ENCODE measurements around the gene CAPN5. TPM values are rescaled to one million over a fixed set of nuclear protein-coding genes. Genes with fewer than 3 reads are reported as not detected.
"Not testable (repeated sequence)": the region's sequence is repeated elsewhere in the genome, so short reads cannot be mapped to it uniquely, and the experiment has no call there.

CAPN5 gene
- total and polyA plus RNA-seq, 2 experiments from 2014 or later, result 18.3 to 22.4 TPM

DNA sequence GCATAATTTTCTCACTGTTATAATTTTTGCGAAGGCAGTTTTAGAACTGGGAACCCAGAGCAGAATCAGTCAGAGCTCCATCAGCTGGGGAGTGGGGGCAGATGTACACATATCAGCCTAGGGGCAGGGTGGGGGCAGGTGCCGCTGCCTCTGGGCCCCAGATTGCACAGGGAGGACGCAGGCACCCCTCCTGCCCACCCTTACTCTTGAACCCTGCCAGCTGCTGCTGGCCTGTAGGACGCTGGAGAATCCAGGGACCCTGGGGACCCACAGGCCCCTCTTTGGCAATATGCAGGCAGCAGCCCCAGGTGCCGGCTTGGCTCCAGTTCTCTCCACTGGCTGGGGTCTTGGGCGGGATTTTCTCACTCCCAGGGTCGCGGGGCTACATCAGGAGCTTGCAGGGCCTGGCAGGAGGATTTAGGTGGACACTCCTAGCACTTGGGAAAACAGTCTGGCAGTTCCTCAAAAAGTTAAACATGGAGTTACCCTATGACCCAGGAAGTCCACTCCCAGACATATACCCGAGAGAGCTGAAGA lies 8.8 kb upstream of the CAPN5 start:
- Histone ChIP-seq H3K36me3 (ENCODE audit: low read depth) (no peaks in the 10 kb centered on the region), H3K27ac (no peak overlapping the region), H3K4me2 (ENCODE audit: unreplicated experiment) (no peak overlapping the region), H2AFZ (no peak overlapping the region), H3F3A (ENCODE audit: insufficient read depth) (no peaks in the 10 kb centered on the region), H3K4me3 (no peak overlapping the region), H4K20me1 (ENCODE audit: insufficient read depth) (no peaks in the 10 kb centered on the region), H3K9ac (no peak overlapping the region), H3K9me2 (ENCODE audit: insufficient read depth) (no peaks in the 10 kb centered on the region), H3K79me2 (ENCODE audit: insufficient read depth) (no peaks in the 10 kb centered on the region), H3K4me1 (ENCODE audit: insufficient read depth) (no peaks in the 10 kb centered on the region), H3K9me3 (ENCODE audit: low read depth) (no peaks in the 10 kb centered on the region), H3K27me3 (replicated peaks; ENCODE audit: insufficient read depth) (no peaks in the 10 kb centered on the region)
- no peak for DNase-seq
- WGBS, 2 experiments (ENCODE audit: low coverage in 1 of 2, low lambda C conversion rate in 2 of 2, missing lambda C conversion rate in 2 of 2), result 47 to 51% methylated on average over 9 of the region's 9 CpGs
- TF ChIP-seq EZH2phosphoT487 (IDR thresholded peaks at IDR 0.05; ENCODE audit: insufficient read depth, low read depth) (no peak), EZH2 (IDR thresholded peaks at IDR 0.05; ENCODE audit: insufficient read depth, poor library complexity, severe bottlenecking) (no peak)
- in situ Hi-C loops (cut with MboI), result no loop called here

DNA sequence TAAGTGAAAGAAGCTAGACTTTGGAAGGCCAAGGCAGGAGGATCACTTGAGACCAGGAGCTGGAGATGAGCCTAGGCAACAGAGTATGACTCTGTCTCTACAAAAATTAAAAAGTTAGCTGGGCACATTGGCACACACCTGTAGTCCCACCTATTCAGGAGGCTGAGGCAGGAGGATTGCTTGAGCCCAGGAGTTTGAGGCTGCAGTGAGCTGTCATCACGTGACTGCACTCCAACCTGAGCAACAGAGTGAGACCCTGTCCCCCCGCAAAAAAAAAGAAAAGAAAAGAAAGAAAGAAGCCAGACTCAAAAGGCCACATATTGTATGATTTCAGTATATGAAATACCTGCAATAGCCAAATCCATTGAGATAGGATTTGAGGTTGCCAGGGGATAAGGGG lies 7.9 kb upstream of the CAPN5 start:
- Histone ChIP-seq H3K9ac (no peak overlapping the region), H4K20me1 (ENCODE audit: insufficient read depth) (no peaks in the 10 kb centered on the region), H3F3A (ENCODE audit: insufficient read depth) (no peaks in the 10 kb centered on the region), H3K9me2 (ENCODE audit: insufficient read depth) (no peaks in the 10 kb centered on the region), H2AFZ (no peak overlapping the region), H3K4me2 (ENCODE audit: unreplicated experiment) (no peak overlapping the region), H3K9me3 (ENCODE audit: low read depth) (no peaks in the 10 kb centered on the region), H3K79me2 (ENCODE audit: insufficient read depth) (no peaks in the 10 kb centered on the region), H3K36me3 (ENCODE audit: low read depth) (no peaks in the 10 kb centered on the region), H3K4me1 (ENCODE audit: insufficient read depth) (no peaks in the 10 kb centered on the region), H3K27ac (no peak overlapping the region), H3K4me3 (no peak overlapping the region), H3K27me3 (replicated peaks; ENCODE audit: insufficient read depth) (no peaks in the 10 kb centered on the region)
- in situ Hi-C loops (cut with MboI), result no loop called here
- DNase-seq, result no peak
- TF ChIP-seq EZH2phosphoT487 (IDR thresholded peaks at IDR 0.05; ENCODE audit: insufficient read depth, low read depth), result no peak
- TF ChIP-seq EZH2 (IDR thresholded peaks at IDR 0.05; ENCODE audit: insufficient read depth, poor library complexity, severe bottlenecking), result no peak
- 55 to 63% methylated on average over 2 of the region's 2 CpGs for WGBS, 2 experiments (ENCODE audit: low coverage in 1 of 2, low lambda C conversion rate in 2 of 2, missing lambda C conversion rate in 2 of 2)

DNA sequence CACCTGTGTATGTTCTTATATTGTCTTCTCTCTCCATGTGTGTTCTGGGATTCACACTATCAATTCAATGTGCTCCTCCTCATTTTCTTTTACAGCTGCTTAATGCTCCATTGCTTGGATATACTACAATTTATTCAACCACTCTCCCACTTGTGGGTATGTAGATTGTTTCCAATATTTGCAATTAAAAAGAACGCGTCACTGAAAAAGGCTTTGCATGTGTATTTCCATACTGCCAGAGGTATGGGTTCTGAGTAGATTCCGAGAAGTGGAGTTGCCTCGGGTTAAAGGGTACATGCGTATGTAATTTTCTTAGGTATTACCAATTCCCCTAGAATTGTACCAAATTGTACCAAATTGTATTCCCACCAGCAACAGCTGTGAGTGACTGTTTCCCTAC lies 7.0 kb upstream of the CAPN5 start:
- H3K9me3 ChIP-seq (ENCODE audit: low read depth), result no peaks in the 10 kb centered on the region
- DNase-seq, result no peak
- TF ChIP-seq EZH2phosphoT487 (IDR thresholded peaks at IDR 0.05; ENCODE audit: insufficient read depth, low read depth), result no peak
- TF ChIP-seq EZH2 (IDR thresholded peaks at IDR 0.05; ENCODE audit: insufficient read depth, poor library complexity, severe bottlenecking), result no peak
- H4K20me1 ChIP-seq (ENCODE audit: insufficient read depth), result no peaks in the 10 kb centered on the region
- no peak overlapping the region for H3K9ac ChIP-seq
- no peak overlapping the region for H3K27ac ChIP-seq
- H3K4me1 ChIP-seq (ENCODE audit: insufficient read depth), result no peaks in the 10 kb centered on the region
- H3K9me2 ChIP-seq (ENCODE audit: insufficient read depth), result no peaks in the 10 kb centered on the region
- H3F3A ChIP-seq (ENCODE audit: insufficient read depth), result no peaks in the 10 kb centered on the region
- H3K36me3 ChIP-seq (ENCODE audit: low read depth), result no peaks in the 10 kb centered on the region
- no peaks in the 10 kb centered on the region for H3K27me3 ChIP-seq (replicated peaks; ENCODE audit: insufficient read depth)
- WGBS, 2 experiments (ENCODE audit: low coverage in 1 of 2, low lambda C conversion rate in 2 of 2, missing lambda C conversion rate in 2 of 2), result 77 to 82% methylated on average over 5 of the region's 5 CpGs
- no peak overlapping the region for H3K4me3 ChIP-seq
- in situ Hi-C loops (cut with MboI), result no loop called here
- H3K4me2 ChIP-seq (ENCODE audit: unreplicated experiment), result no peak overlapping the region
- no peak overlapping the region for H2AFZ ChIP-seq
- no peaks in the 10 kb centered on the region for H3K79me2 ChIP-seq (ENCODE audit: insufficient read depth)

DNA sequence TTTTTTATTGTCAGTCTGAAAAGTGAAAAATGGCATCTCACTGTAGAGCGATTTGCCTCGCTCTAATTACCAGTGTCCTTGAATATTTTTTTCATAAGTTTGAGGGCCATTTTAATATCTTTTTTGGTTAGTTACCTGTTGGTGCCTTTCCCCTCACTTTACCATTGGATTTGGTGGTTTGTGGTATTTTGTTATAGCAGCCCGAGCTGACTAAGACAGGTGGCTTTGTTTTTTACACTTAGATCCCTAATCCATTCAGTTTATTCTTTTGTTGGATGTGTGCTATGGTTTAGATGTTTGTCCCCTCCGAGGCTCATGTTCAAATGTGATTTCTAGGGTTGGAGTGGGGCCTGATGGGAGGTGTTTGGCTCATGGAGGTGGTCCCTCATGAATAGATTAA lies 6.5 kb upstream of the CAPN5 start:
- Histone ChIP-seq H4K20me1 (ENCODE audit: insufficient read depth) (no peaks in the 10 kb centered on the region), H2AFZ (no peak overlapping the region), H3K36me3 (ENCODE audit: low read depth) (no peaks in the 10 kb centered on the region), H3K9me3 (ENCODE audit: low read depth) (no peaks in the 10 kb centered on the region), H3K4me3 (no peak overlapping the region), H3K9ac (no peak overlapping the region), H3K27me3 (replicated peaks; ENCODE audit: insufficient read depth) (no peaks in the 10 kb centered on the region), H3K79me2 (ENCODE audit: insufficient read depth) (no peaks in the 10 kb centered on the region), H3K4me2 (ENCODE audit: unreplicated experiment) (no peak overlapping the region), H3K4me1 (ENCODE audit: insufficient read depth) (no peaks in the 10 kb centered on the region), H3K27ac (no peak overlapping the region), H3F3A (ENCODE audit: insufficient read depth) (no peaks in the 10 kb centered on the region), H3K9me2 (ENCODE audit: insufficient read depth) (no peaks in the 10 kb centered on the region)
- no peak for DNase-seq
- in situ Hi-C loops (cut with MboI), result no loop called here
- TF ChIP-seq EZH2phosphoT487 (IDR thresholded peaks at IDR 0.05; ENCODE audit: insufficient read depth, low read depth) (no peak), EZH2 (IDR thresholded peaks at IDR 0.05; ENCODE audit: insufficient read depth, poor library complexity, severe bottlenecking) (no peak)
- WGBS, 2 experiments (ENCODE audit: low coverage in 1 of 2, low lambda C conversion rate in 2 of 2, missing lambda C conversion rate in 2 of 2), result 62 to 67% methylated on average over 4 of the region's 4 CpGs

DNA sequence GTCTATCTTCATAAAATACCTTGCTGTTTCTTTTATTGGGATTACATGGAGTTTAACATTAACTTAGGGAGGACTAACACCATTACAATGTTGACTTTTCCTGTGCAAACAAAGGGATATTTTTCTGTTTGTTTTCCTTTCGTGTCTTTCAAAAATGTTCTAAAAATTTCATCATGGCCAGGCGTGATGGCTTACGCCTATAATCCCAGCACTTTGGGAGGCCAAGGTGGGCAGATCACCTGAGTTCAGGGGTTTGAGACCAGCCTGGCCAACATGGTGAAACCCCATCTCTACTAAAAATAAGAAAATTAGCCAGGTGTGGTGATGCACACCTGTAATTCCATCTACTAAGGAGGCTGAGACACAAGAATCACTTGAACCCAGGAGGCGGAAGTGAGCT lies 5.5 kb upstream of the CAPN5 start:
- in situ Hi-C loops (cut with MboI); H2AFZ ChIP-seq; H3K9me3 ChIP-seq (ENCODE audit: low read depth); H3K4me3 ChIP-seq; H3K9ac ChIP-seq; DNase-seq; H3K27ac ChIP-seq; H4K20me1 ChIP-seq (ENCODE audit: insufficient read depth); H3K79me2 ChIP-seq (ENCODE audit: insufficient read depth); H3K4me1 ChIP-seq (ENCODE audit: insufficient read depth); H3F3A ChIP-seq (ENCODE audit: insufficient read depth); H3K4me2 ChIP-seq (ENCODE audit: unreplicated experiment); H3K9me2 ChIP-seq (ENCODE audit: insufficient read depth); H3K36me3 ChIP-seq (ENCODE audit: low read depth); H3K27me3 ChIP-seq (replicated peaks; ENCODE audit: insufficient read depth): not testable (repeated sequence)
- 61 to 68% methylated on average over 4 of the region's 4 CpGs for WGBS, 2 experiments (ENCODE audit: low coverage in 1 of 2, low lambda C conversion rate in 2 of 2, missing lambda C conversion rate in 2 of 2)
